Measurements from ENCODE around the gene FLOT1.
"Not testable (repeated sequence)": the region's sequence is repeated elsewhere in the genome, so short reads cannot be mapped to it uniquely, and the experiment has no call there.

Gene FLOT1

GRCh38 chr6:30768634-30769087, 26.2 kb upstream of the FLOT1 start:
- peak overlapping the region; percentile 99 for H3K27ac ChIP-seq

GRCh38 chr6:30767944-30768301, 25.4 kb upstream of the FLOT1 start:
- DNase-seq (ENCODE audit: low read depth, low spot score), result no peak
- peak overlapping the region; percentile 99 for H3K27ac ChIP-seq

More at GRCh38 chr6:30768634-30769087, 26.2 kb upstream of the FLOT1 start:
- no peak for DNase-seq (ENCODE audit: low read depth, low spot score)

- peak overlapping the region; percentile 99 for H3K27ac ChIP-seq
- no peak for DNase-seq (ENCODE audit: low read depth, low spot score)
These were observed 24.9 kb upstream of the FLOT1 start for GRCh38 chr6:30767158-30767943.

- no peak overlapping the region for H3K27ac ChIP-seq
These were observed 24.1 kb upstream of the FLOT1 start for GRCh38 chr6:30766461-30767157.

GRCh38 chr6:30765495-30765894, 23.0 kb upstream of the FLOT1 start:
- DNase-seq (ENCODE audit: low read depth, low spot score); H3K27ac ChIP-seq: not testable (repeated sequence)

More at GRCh38 chr6:30766461-30767157, 24.1 kb upstream of the FLOT1 start:
- no peak for DNase-seq (ENCODE audit: low read depth, low spot score)

- H3K27ac ChIP-seq, result peak overlapping the region; percentile 100
These were observed 22.1 kb upstream of the FLOT1 start for GRCh38 chr6:30764490-30765043.

GRCh38 chr6:30763618-30764489, 21.4 kb upstream of the FLOT1 start:
- no peak for DNase-seq (ENCODE audit: low read depth, low spot score)
- peak overlapping the region; percentile 100 for H3K27ac ChIP-seq

More at GRCh38 chr6:30764490-30765043, 22.1 kb upstream of the FLOT1 start:
- not testable (repeated sequence) for DNase-seq (ENCODE audit: low read depth, low spot score)

GRCh38 chr6:30763155-30763617, 20.7 kb upstream of the FLOT1 start:
- no peak for DNase-seq (ENCODE audit: low read depth, low spot score)
- peak overlapping the region; percentile 100 for H3K27ac ChIP-seq

GRCh38 chr6:30761791-30762429, 19.4 kb upstream of the FLOT1 start:
- H3K27ac ChIP-seq, result peak overlapping the region; percentile 100
- no peak for DNase-seq (ENCODE audit: low read depth, low spot score)

GRCh38 chr6:30760549-30760948, 18.1 kb upstream of the FLOT1 start:
- no peak for DNase-seq (ENCODE audit: low read depth, low spot score)
- H3K27ac ChIP-seq, result peak overlapping the region; percentile 100

- H3K27ac ChIP-seq, result peak overlapping the region; percentile 100
- no peak for DNase-seq (ENCODE audit: low read depth, low spot score)
These were observed 17.2 kb upstream of the FLOT1 start for GRCh38 chr6:30759575-30760239.

GRCh38 chr6:30757261-30757904, 14.9 kb upstream of the FLOT1 start:
- peak overlapping the region; percentile 100 for H3K27ac ChIP-seq
- no peak for DNase-seq (ENCODE audit: low read depth, low spot score)

GRCh38 chr6:30756405-30757003, 14.0 kb upstream of the FLOT1 start:
- DNase-seq (ENCODE audit: low read depth, low spot score), result not testable (repeated sequence)
- peak overlapping the region; percentile 100 for H3K27ac ChIP-seq

GRCh38 chr6:30754631-30755030, 12.1 kb upstream of the FLOT1 start:
- peak overlapping the region; percentile 100 for H3K27ac ChIP-seq

GRCh38 chr6:30752157-30752927, 9.9 kb upstream of the FLOT1 start:
- DNase-seq (ENCODE audit: low read depth, low spot score), result peak; percentile 99
- H3K27ac ChIP-seq, result peak overlapping the region; percentile 100

More at GRCh38 chr6:30754631-30755030, 12.1 kb upstream of the FLOT1 start:
- no peak for DNase-seq (ENCODE audit: low read depth, low spot score)

GRCh38 chr6:30750379-30750668, 7.8 kb upstream of the FLOT1 start:
- no peak for DNase-seq (ENCODE audit: low read depth, low spot score)
- peak overlapping the region; percentile 100 for H3K27ac ChIP-seq

- DNase-seq (ENCODE audit: low read depth, low spot score), result no peak
- H3K27ac ChIP-seq, result peak overlapping the region; percentile 100
These were observed 7.3 kb upstream of the FLOT1 start for GRCh38 chr6:30749554-30750378.
